Activated T-cell treated with anti-CD3 and anti-CD28 coated beads for 4 hours (primary cell): ENCODE results near the gene OR13A1.
"Not testable (repeated sequence)": the region's sequence is repeated elsewhere in the genome, so short reads cannot be mapped to it uniquely, and the experiment has no call there.

Experiments used
- DNase-seq: peaks from one replicate; pipeline ENCODE4 v3.0.0-alpha.2; 2020

OR13A1 gene, protein sequence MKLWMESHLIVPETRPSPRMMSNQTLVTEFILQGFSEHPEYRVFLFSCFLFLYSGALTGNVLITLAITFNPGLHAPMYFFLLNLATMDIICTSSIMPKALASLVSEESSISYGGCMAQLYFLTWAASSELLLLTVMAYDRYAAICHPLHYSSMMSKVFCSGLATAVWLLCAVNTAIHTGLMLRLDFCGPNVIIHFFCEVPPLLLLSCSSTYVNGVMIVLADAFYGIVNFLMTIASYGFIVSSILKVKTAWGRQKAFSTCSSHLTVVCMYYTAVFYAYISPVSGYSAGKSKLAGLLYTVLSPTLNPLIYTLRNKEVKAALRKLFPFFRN

DNA sequence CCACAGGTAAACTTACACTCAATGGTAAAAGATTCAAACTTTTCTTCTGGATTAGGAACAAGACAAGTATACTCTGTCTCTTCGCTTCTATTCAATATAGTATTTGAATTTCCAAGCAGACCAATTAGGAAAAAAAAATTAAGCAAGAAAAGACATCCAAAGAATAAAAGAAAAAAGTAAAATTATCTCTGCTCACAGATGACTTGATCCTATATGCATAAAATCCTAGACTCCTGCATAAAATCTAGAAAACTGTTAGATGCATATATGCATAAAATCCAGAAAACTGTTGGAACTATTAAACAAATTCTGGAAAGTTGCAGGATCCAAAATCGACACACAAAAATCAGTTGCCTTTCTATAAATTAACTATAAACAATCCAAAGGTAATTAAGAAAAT, at the start of gene OR13A1:
OR13A1 (minus strand) TSS at position 101 of the 400 bp plus-strand sequence. CDS start 11,186 bp downstream, outside the sequence.
- no peak for DNase-seq

DNA sequence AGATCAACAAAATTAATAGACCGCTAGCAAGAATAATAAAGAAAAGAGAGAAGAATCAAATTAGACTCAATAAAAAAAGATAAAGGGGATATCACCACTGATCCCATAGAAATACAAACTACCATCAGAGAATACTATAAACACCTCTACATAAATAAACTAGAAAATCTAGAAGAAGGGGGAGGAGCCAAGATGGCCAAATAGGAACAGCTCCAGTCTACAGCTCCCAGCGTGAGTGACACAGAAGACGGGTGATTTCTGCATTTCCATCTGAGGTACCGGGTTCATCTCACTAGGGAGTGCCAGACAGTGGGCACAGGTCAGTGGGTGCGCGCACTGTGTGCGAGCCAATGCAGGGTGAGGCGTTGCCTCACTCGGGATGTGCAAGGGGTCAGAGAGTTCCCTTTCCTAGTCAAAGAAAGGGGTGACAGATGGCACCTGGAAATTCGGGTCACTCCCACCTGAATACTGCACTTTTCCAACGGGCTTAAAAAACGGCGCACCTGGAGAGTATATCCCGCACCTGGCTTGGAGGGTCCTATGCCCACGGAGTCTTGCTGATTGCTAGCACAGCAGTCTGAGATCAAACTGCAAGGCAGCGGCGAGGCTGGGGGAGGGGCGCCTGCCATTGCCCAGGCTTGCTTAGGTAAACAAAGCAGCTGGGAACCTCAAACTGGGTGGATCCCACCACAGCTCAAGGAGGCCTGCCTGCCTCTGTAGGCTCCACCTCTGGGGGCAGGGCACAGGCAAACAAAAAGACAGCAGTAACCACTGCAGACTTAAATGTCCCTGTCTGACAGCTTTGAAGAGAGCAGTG, 46.8 kb upstream of the OR13A1 start:
- DNase-seq: not testable (repeated sequence)

DNA sequence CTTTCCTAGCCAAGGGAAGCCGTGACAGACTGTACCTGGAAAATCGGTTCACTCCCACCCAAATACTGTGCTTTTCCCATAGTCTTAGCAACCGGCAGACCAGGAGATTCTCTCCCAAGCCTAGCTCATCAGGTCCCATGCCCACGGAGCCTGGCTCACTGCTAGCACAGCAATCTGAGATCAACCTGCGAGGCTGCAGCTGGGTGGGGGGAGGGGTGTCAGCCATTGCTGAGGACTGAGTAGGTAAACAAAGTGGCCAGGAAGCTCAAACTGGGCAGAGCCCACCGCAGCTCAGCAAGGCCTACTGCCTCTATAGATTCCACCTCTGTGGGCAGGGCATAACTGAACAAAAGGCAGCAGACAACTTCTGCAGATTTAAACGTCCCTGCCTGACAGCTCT, 43.6 kb upstream of the OR13A1 start:
- DNase-seq: not testable (repeated sequence)

DNA sequence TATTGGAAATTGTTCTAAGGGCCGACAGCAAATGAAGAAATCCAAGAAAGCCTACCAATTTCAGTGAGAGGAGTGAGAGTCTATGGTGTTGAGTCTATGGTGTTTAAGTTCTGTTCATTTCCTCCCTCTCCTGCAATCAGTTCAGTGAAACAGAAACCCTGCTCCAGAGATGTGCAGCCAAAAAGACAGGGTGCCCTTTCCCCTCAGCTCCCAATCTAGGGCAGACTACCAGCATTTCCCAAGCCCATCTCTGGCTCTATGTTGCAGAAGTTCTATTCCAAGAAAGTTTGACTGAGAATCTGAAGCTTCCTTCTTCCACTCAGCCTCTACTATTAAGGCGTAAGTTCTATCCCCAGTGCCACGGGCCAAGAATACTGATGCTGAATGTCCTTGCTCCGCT, 40.1 kb upstream of the OR13A1 start:
- no peak for DNase-seq

DNA sequence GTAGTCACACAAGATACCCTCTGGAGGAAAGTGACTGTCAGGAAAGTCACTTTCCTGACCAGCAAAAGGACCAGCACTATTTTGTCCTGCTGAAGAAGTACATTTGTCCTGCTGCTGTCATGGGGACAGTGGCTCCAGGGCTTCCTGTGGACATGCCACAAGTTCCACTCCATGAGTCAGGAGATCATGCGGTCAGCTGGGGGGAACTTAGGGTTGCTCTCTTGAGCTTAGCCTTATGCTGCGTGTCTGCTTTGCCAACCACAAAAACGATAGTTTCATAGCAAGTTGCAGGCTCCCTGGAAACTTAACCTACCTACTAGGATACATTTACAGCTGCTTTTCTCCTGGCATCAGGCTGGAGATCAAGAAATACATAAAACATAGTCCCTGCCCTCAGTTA, 38.9 kb upstream of the OR13A1 start:
- DNase-seq: no peak

DNA sequence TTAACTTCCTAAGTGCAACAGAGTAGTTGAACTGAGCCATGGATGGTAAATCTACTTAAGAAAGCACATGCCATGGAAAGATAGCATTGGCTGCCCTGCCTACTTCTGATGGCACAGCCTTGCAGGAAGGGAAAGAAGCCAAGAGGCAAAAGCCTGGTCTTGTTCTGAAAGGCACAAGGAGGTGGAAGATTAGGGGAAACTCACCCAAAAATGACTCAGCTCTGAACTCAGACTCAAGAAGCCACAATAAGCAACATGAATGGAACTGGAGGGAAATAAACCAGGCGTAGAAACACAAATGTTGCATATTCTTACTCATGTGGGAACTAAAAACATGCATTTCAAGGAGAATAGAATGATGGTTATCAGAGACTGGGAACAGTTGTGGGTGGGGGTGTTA, 37.8 kb upstream of the OR13A1 start:
- no peak for DNase-seq

DNA sequence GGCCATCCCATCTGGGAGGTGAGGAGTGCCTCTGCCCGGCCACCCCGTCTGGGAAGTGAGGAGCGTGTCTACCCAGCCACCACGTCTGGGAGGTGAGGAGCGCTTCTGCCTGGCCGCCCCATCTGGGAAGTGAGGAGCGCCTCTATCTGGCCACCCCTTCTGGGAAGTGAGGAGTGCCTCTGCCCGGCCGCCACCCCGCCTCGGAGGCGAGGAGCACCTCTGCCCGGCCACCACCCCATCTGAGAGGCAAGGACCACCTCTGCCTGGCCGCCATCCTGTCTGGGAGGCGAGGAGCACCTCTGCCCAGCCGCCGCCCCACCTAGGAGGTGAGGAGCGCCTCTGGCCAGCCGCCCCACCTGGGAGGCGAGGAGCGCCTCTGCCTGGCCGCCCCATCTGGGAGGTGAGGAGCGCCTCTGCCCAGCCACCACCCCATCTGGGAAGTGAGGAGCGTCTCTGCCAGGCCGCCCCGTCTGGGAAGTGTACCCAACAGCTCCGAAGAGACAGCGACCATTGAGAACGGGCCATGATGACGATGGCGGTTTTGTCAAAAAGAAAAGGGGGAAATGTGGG, 32.9 kb upstream of the OR13A1 start:
- not testable (repeated sequence) for DNase-seq

DNA sequence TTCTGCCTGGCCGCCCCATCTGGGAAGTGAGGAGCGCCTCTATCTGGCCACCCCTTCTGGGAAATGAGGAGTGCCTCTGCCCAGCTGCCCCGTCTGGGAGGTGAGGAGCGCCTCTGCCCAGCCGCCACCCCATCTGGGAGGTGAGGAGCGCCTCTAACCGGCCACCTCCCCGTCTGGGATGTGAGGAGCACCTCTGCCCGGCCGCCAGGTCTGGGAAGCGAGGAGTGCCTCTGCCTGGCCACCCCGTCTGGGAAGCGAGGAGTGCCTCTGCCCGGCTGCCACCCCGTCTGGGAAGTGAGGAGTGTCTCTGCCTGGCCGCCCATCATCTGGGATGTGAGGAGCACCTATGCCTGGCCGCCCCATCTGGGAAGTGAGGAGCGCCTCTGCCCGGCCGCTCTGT, 32.1 kb upstream of the OR13A1 start:
- not testable (repeated sequence) for DNase-seq

DNA sequence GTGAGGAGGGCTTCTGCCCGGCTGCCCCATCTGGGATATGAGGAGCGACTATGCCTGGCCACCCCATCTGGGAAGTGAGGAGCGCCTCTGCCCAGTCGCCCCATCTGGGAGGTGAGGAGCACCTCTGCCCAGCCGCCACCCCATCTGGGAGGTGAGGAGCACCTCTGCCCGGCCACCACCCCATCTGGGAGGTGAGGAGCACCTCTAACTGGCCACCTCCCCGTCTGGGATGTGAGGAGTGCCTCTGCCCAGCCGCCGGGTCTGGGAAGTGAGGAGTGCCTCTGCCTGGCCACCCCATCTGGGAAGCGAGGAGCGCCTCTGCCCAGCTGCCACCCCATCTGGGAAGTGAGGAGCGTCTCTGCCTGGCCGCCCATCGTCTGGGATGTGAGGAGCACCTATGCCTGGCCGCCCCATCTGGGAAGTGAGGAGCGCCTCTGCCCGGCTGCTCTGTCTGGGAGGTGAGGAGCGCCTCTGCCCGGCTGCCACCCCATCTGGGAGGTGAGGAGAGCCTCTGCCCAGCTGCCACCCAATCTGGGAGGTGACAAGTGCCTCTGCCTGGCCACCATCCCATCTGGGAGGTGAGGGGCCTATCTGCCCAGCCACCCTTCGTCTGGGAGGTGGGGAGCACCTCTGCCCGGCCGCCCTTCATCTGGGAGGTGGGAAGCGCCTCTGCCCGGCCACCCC, 31.4 kb upstream of the OR13A1 start:
- not testable (repeated sequence) for DNase-seq

DNA sequence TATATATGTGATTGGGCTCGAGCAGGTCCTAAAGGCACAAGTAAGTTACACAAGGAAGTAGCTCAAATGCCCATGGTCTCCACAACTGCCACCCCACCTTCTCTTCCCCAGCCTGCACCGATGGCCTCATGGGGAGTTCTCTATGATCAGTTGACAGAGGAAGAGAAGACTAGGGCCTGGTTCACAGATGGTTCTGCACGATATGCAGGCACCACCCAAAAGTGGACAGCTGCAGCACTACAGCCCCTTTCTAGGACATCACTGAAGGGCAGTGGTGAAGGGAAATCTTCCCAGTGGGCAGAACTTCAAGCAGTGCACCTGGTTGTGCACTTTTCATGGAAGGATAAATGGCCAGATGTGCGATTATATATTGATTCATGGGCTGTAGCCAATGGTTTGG, 25.0 kb upstream of the OR13A1 start:
- DNase-seq: not testable (repeated sequence)

DNA sequence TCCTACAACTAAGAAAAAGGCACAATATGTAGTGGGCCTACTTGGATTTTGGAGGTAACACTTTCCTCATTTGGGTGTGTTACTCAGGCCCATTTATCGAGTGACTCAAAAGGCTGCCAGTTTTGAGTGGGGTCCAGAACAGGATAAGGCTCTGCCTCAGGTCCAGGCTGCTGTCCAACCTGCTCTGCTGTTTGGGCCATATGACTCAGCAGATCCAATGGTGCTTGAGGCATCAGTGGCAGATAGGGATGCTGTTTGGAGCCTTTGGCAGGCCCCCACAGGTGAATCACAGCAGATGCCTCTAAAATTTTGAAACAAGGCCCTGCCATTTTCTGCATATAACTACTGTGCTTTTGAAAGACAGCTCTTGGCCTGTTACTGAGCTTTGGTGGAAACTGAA, 24.5 kb upstream of the OR13A1 start:
- DNase-seq: no peak

DNA sequence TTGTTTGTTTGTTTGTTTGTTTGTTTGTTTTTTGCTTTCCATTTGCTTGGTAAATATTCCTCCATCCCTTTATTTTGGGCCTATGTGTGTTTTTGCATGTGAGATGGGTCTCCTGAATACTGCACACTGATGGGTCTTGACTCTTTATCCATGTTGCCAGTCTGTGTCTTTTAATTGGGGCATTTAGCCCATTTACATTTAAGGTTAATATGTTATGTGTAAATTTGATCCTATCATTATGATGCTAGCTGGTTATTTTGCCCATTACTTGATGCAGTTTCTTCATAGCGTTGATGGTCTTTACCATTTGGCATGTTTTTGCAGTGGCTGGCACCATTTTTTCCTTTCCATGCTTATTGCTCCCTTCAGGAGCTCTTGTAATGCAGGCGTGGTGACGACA, 16.4 kb upstream of the OR13A1 start:
- not testable (repeated sequence) for DNase-seq

DNA sequence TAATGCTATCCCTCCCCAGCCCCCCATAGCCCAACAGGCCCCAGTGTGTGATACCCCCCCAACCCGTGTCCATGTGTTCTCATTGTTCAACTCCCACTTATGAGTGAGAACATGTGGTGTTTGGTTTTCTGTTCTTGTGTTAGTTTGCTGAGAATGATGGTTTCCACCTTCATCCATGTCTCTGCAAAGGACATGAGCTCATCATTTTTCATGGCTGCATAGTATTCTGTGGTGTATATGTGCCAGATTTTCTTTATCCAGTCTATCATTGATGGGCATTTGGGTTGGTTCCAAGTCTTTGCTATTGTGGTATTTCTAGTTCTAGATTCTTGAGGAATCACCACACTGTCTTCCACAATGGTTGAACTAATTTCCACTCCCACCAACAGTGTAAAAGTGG, 11.5 kb upstream of the OR13A1 start:
- DNase-seq: not testable (repeated sequence)

DNA sequence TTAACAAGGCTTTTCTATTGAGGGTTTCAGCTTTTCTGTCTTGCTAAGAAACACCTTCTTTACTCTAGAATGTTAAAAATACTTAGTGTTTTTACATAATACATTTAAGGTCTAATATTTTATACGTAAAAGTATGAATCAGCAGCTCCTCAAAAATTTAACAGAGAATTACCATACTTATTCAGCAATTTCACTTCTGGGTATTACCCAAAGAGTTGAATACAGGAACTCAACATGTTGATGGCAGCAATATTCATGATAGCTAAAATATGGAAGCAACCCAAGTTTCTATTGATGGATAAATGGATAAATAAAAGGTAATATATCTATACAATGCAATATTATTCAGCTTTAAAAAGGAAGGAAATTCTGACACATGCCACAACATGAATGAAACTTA, 9.7 kb upstream of the OR13A1 start:
- DNase-seq: no peak

DNA sequence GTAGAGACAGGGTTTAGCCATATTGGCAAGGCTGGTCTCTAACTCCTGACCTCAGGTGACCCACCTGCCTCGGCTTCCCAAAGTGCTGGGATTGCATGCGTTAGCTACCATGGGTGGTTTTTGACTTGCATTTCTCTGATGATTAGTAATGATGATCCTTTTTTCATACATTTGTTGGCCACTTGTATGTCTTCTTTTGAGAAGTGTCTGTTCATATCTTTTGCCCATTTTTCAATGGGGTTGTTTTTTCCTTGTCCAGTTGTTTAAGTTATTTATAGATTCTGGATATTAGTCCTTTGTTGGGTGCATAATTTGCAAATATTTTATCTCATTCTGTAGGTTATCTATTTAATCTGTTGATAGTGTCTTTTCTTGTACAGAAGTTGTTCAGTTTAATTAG, 4.3 kb upstream of the OR13A1 start:
- no peak for DNase-seq

DNA sequence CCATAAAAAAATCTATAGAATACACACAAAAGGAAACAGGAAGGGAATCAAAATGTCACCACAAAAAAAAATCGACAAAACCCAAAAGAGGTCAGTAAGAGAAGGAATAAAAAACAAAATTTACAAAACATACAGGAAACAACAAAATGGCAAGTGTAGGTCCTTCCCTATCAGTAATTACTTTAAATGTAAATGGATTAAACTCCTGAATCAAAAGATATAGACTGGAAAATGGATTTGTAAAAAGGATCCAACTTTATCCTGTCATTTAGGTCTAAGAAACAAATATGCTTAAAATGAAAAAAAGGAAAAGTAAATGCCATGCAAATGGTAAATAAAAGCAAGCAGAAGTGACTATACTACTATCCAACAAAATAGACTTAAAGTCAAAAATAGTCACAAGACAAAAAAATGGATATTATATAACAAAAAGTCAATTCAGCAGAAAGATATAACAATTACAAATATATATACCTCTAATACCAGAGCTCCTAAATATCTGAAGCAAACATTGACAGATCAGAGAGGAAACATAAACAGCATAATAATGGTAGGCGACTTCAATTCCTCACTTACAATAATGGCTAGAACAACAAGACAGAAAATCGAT, 2.0 kb downstream of the OR13A1 start:
- DNase-seq: no peak

DNA sequence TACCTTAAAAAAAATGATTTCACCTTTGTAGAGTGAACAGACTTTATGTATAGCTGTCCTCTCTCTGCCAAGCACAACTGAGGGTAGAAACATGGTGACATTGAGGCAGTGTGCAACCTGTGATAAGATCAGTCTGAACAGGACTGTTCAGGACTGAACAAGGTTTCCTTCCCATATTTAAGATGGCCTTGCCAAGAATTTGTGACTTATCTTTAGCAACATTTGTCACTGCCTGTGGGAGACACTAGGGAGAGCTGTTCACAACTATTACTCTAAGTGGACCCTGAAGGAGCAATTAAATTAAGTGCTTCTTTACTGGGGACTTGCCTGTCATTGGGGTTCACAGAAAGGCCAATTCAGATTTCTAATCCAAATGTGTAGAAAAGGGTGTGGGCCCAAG, 6.7 kb downstream of the OR13A1 start:
- DNase-seq: no peak

DNA sequence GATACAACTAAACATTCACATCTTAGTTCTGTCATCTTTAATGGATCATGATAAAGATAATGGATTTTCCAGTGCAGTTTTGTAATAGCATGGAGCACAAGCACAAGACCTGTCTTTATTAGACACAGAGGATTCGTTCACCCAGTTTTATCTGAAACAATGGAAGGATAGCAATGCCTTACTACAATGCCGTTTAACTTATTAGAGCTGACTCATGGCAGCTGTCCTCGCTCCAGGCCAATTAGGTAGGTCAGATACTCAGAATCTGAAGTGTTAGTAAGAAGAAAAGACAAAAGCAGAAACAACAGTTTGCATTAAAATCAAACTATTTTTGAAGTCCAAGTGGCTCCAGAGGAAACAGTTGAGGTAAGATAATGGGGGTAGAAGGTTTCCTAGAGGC, 12.8 kb downstream of the OR13A1 start:
- no peak for DNase-seq

DNA sequence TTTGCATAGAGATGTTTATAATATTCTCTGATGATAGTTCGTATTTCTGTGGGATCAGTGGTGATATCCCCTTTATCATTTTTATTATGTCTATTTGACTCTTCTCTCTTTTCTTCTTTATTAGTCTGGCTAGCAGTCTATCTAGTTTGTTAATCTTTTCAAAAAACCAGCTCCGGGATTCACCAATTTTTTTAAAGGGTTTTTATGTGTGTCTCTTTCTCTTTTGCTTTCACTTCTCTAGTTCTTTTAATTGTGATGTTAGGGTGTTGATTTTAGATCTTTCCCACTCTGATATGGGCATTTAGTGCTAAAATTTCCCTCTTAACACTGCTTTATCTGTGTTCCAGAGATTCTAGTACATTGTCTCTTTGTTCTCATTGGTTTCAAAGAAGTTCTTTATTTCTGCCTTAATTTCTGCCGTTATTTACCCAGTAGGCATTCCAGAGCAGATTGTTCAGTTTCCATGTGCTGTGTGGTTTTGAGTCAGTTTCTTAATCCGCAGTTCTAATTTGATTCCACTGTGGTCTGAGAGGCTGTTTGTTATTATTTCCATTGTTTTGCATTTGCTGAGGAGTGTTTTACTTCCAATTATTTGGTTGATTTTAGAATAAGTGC, 17.0 kb downstream of the OR13A1 start:
- not testable (repeated sequence) for DNase-seq

DNA sequence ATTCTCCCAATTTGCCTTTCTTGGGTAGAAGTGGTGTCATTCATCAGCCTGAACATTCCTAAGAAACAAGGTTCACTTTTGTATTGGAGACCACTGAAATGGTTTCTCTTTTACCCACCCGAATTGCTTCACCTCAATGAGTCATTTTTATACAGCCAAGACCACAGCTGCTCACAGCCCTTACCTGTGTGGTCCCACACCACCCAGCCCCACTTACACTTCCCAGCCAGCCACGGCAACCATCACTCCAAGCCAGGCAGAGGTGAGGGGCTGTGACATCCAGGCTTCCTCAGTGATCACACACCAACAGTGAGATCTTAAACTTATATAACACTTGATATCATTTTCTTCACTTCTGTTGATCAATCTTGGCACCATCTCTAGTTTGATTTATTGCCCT, 20.7 kb downstream of the OR13A1 start:
- DNase-seq: no peak

DNA sequence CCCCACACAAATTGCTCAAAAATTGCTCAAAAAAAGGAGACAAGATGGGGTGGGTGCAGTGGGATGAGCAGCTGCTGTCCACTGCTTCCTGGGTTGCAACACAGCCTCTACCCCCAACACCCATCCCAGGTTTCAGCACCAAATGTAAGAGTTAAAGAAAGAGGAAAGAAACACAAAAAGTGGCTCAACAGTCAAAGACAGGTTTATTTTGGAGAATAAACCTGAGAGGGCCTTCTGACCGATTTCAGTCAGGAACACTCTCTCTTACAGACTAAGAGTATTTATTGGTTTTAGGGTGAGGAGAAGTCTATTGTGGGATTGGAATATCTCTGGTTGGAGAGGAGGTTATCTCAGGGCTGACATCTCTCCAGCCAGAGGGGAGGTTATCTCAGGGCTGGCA, 28.4 kb downstream of the OR13A1 start:
- no peak for DNase-seq

DNA sequence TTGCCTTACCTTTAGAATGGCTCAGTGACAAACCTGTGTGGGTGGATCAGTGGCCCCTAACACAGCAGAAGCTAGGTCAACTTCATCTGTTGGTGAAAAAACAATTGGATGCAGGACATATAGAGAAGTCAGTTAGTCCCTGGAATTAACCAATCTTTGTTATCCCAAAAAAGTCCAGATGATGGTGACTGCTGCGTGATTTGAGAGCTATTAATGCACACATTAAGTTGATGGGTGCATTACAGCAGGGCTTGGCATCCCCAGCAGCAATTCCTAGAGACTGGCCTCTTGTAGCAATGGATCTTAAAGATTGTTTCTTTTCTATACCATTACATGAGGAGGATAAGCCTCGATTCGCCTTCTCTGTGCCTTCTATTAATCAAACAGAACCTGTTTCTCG, 33.3 kb downstream of the OR13A1 start:
- no peak for DNase-seq
